Gastrocnemius medialis (tissue), 4 donors: Measurements from ENCODE around the gene C9orf50.

Experiments used
- CTCF ChIP-seq, 5 experiments: fragments of 450-650 bp in 3 of 5; fragments of 200-600 bp in 2 of 5; sonication (generic) in 2 of 5; IDR thresholded peaks in 4 of 5; conservative IDR thresholded peaks in 1 of 5; 1 replicate in 4 of 5; 2 replicates in 1 of 5; pipeline ENCODE4 v1.5.1; 2016 to 2019; ENCODE audit warnings: antibody characterized with exemption in 5 of 5, mild to moderate bottlenecking in 3 of 5, moderate library complexity in 3 of 5
- POLR2A ChIP-seq, 2 donors: fragments of 450-650 bp; IDR thresholded peaks; one replicate each; pipeline ENCODE4 v1.6.1; 2017; ENCODE audit warnings: antibody characterized with exemption in 2 of 2, mild to moderate bottlenecking in 2 of 2, moderate library complexity in 2 of 2

GRCh38 chr9:129666575-129666974, 45.7 kb upstream of the C9orf50 start:
- TF ChIP-seq CTCF (IDR thresholded peaks at IDR 0.05 in 4 of 5, conservative IDR thresholded peaks at IDR 0.05 in 1 of 5), result no peak
- no peak for TF ChIP-seq POLR2A (IDR thresholded peaks at IDR 0.05)
